Astrocyte of the cerebellum (primary cell): ENCODE measurements around the gene CXCR4.

ENCODE experiments used
- DNase-seq: peaks from one replicate; pipeline ENCODE4 v3.0.0-alpha.2; 2011; ENCODE audit warnings: low read depth
- H3K4me3 ChIP-seq: 2 replicates; pipeline ENCODE4 v1.5.1; 2011; ENCODE audit warnings: mild to moderate bottlenecking, low read depth, low read length, moderate library complexity
- CTCF ChIP-seq: IDR thresholded peaks from 2 replicates; pipeline ENCODE4 v1.5.1; 2012; ENCODE audit warnings: low read length, low read depth, moderate library complexity, mild to moderate bottlenecking; ENCODE audit errors: missing control alignments
- in situ Hi-C: cut with HindIII; loops from 2 replicates; pipeline ENCODE4 v1.10.0; 2017; ENCODE audit warnings: low sequenced_read_pairs

Gene CXCR4

GRCh38 chr2:136069773-136070172, 48.2 kb downstream of the CXCR4 start:
- in situ Hi-C loops, result no loop called here
- DNase-seq, result no peak
- no peak for TF ChIP-seq CTCF

GRCh38 chr2:136068581-136069227, 49.2 kb downstream of the CXCR4 start:
- H3K4me3 ChIP-seq, result no peak overlapping the region
- DNase-seq, result no peak
- in situ Hi-C loops, result no loop called here
- no peak for TF ChIP-seq CTCF

More at GRCh38 chr2:136069773-136070172, 48.2 kb downstream of the CXCR4 start:
- no peak overlapping the region for H3K4me3 ChIP-seq

- in situ Hi-C loops, result no loop called here
Observed at GRCh38 chr2:136067897-136068580, 49.9 kb downstream of the CXCR4 start.

GRCh38 chr2:136067459-136067858, 50.5 kb downstream of the CXCR4 start:
- no peak for TF ChIP-seq CTCF
- in situ Hi-C loops, result no loop called here
- no peak for DNase-seq
- no peak overlapping the region for H3K4me3 ChIP-seq

More at GRCh38 chr2:136067897-136068580, 49.9 kb downstream of the CXCR4 start:
- no peak overlapping the region for H3K4me3 ChIP-seq
- no peak for DNase-seq
- TF ChIP-seq CTCF, result no peak

- TF ChIP-seq CTCF, result no peak
- no peak for DNase-seq
- H3K4me3 ChIP-seq, result no peak overlapping the region
- in situ Hi-C loops, result no loop called here
Observed at GRCh38 chr2:136065907-136066306, 52.0 kb downstream of the CXCR4 start.

- TF ChIP-seq CTCF, result no peak
- DNase-seq, result no peak
- in situ Hi-C loops, result no loop called here
- no peak overlapping the region for H3K4me3 ChIP-seq
Observed at GRCh38 chr2:136065384-136065783, 52.6 kb downstream of the CXCR4 start.
